ENCODE data around the gene FNDC4. TPM values are rescaled to one million over a fixed set of nuclear protein-coding genes. Genes with fewer than 3 reads are reported as not detected.
"Not testable (repeated sequence)": the region's sequence is repeated elsewhere in the genome, so short reads cannot be mapped to it uniquely, and the experiment has no call there.

Gene FNDC4
- polyA plus RNA-seq (2013, experiment 1 of 2; ENCODE audit: insufficient read length), result 5.4 TPM
- polyA plus RNA-seq (2013, experiment 2 of 2; ENCODE audit: insufficient read length), result 5.8 TPM

DNA sequence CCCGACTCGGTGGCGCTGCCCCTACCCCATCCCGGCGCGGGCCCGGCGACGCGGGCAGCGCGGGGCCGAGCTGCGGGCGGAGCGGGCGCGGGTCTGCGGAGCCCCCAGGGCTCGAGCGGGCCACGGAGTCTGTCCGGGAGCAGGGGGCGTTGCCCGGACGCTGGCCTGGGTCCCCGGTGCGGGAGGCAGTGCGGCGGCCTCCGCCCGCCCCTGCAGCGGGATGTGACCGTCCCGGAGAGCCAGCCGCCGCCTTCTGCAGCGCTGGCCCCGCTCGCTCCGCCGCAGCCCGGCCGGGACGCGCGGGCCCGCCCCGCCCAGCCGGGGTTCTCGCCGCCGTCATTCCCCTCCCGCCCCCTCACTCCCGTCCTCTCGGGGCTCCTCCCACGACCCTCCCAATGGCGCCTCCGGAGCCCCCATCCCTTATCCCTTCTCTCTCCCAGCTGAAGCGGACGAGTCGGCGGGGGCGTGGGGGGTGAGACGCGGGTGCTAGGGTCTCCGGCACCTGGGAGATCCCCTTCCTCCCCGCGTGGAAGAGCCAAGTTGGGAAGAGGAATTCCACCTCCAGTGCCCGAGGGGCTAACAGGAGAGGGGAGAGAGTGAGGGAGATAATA, at the start of gene FNDC4:
Gene FNDC4, minus strand, starts transcription at position 257 of the 611 bp plus-strand sequence. CDS start 521 bp downstream, outside the sequence.
- DNase-seq, result peak; percentile 9

DNA sequence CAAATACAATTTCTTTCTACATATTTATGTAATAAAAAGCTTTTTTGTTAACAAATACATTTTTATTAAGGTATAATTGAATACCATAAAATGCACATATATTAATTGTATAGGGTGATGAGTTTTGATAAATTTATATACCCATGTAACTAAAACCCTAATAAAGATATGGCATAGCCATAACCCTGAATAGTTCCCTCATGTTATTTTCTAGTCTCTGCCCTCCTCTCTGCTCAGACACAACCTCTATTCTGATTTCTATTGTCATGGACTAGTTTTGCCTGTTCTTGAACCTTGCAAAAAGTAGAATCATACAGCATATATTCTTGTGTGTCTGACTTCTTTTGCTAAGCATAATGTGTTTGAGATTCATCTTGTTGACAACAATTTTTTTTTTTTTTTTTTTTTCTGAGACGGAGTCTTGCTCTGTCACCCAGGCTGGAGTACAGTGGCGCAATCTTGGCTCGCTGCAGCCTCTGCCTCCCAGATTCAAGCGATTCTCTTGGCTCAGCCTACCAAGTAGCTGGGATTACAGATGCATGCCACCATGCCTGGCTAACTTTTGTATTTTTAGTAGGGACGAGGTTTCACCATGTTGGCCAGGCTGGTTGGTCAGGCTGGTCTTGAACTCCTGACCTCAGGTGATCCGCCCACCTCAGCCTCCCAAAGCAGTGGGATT, 49.3 kb upstream of the FNDC4 start:
- DNase-seq, result no peak

GRCh38 chr2:27539649-27540048, 44.6 kb upstream of the FNDC4 start:
- not testable (repeated sequence) for DNase-seq

DNA sequence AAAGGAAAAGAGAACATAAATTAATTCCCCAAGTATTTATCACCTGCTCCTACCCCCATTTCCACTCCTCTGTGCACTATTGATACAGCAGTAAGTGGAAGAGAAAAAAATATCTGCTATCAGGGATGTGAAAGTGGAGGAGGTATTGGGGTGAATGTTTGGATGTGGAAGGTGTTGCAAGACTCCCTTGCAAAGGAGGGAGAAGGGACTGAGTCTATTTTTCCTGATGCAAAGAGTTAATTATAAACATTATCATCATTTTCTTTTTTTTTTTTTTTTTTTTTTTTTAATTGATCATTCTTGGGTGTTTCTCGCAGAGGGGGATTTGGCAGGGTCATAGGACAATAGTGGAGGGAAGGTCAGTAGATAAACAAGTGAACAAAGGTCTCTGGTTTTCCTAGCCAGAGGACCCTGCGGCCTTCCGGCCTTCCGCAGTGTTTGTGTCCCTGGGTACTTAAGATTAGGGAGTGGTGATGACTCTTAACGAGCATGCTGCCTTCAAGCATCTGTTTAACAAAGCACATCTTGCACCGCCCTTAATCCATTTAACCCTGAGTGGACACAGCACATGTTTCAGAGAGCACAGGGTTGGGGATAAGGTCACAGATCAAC, 43.9 kb upstream of the FNDC4 start:
- not testable (repeated sequence) for DNase-seq

GRCh38 chr2:27537287-27537686, 42.3 kb upstream of the FNDC4 start:
- DNase-seq, result no peak

DNA sequence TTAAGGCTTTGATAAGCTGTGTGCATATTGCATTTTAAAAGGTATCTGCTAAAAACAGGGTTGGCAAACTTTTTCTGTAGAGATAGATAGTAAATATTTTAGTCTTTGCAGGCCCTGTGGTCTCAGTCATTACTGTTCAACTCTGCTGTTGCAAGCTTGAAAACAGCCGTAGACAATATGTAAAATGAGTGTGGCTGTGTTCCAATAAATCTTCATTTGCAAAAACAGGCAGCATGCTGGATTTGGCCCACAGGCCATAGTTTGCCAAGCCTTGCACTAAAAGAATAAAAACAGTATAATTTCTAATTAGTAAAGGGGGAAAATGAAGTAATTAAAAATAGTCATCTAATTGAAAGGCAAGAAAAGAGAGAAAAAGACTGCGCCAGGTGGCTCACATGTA, 37.0 kb upstream of the FNDC4 start:
- no peak for DNase-seq

DNA sequence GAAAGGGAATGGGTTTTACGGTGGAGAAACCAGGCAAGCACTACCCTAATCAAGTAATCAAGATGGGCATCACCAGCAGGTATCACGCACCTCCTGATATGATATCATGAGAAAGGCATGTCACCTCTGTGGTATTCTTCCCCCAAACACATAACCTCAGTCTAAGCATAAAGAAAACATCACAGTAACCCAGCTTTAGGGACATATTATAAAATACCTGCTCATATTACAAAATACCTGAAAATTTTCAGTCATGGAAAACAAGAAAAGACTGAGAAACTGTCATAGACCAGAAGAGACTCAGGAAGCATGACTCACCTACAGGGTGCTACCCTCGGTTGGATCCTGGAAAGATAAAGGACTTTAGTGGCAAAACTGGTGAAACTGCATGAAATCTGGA, 32.2 kb upstream of the FNDC4 start:
- no peak for DNase-seq

- no peak for DNase-seq
Observed at GRCh38 chr2:27522400-27522945, 27.5 kb upstream of the FNDC4 start.

GRCh38 chr2:27520316-27520715, 25.3 kb upstream of the FNDC4 start:
- DNase-seq, result no peak

- no peak for DNase-seq
Observed at GRCh38 chr2:27518782-27519113, 23.7 kb upstream of the FNDC4 start.

DNA sequence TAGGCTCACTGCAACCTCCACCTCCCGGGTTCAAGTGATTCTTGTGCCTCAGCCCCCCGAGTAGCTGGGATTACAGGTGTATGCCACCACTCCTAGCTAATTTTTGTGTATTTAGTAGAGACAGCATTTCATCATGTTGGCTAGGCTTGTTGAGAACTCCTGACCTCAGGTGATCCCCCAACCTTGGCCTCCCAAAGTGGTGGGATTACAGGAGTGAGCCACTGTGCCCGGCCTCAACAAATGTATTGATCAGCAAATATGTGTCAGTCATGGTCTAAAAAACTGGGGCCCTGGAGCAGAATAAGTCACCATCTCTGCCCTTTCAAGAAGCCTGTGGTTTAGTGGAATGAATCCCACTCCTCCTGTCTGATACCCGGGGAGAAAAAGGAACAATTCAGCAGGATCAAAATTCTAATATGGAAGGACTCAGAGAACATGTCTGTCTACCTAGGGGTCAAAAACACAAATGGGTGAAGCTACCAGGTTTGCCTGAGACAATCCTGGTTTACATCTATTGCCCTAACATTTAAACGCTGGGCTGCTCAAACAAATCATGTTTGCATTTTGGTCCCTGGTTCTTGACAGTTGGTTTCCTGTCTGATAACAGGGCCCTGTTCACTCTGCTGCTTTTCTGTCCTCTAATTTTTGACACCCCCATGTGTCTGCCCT, 23.2 kb upstream of the FNDC4 start:
- no peak for DNase-seq

- peak; percentile 14 for DNase-seq
Observed at GRCh38 chr2:27509326-27509725, 14.3 kb upstream of the FNDC4 start.

GRCh38 chr2:27507293-27507692, 12.3 kb upstream of the FNDC4 start:
- DNase-seq, result no peak

- DNase-seq, result no peak
Observed at GRCh38 chr2:27506587-27506986, 11.6 kb upstream of the FNDC4 start.

DNA sequence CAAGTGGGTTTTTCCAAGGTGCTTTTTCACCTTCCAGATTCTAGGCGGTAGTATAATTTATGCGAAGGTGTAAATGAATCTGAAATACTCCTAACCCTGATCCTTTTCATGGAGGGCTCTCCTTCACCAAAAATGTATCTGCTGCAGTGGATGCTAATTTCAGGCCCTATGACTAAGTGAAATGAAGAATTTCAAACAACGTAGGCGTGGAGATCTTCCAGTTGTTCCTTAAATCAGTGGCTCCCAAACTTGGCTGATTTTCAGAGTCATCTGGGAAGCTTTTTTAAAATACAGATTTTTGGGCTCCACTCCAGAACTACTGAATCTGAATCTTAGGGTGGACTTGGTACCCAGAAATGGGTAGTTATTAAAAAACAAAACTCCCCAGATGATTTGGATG, 7.1 kb upstream of the FNDC4 start:
- no peak for DNase-seq

DNA sequence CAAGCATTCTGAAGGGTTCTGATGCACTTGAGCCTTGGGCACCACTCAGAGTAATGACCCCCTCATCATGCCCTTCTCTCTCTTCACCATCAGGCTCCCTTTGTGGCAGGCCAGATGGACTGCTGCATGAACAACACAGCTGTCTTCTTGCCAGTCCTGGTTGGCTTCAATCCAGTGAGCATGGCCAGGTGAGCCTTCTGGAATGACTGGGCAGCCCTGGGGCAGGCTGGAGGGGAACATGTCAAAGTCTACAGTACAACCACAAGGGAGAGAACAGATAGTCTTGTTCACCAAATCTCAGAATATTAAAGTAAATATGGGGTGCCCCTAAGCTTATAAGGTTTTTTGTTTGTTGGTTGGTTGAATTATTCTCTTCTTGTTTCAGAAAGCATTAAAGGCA, 6.0 kb upstream of the FNDC4 start:
- no peak for DNase-seq

- no peak for DNase-seq
Observed at GRCh38 chr2:27498975-27499374, 4.0 kb upstream of the FNDC4 start.

DNA sequence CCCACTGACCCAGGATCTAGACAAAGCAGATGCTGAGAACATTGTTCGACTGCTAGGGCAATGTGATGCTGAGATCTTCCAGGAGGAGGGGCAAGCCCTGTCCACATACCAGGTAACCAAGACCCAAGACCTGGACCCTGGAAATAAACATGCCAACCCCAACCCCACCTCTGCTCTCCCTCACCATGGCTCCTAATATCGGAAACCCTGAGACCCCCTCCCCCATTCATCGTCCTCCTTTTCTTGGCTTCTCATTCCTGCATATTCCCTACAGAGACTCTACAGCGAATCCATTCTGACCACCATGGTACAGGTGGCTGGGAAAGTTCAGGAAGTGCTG, 2.3 kb upstream of the FNDC4 start:
- DNase-seq, result no peak

- DNase-seq, result peak; percentile 33
Observed at GRCh38 chr2:27496357-27497287, 1.6 kb upstream of the FNDC4 start, which contains the start of gene GCKR. TSS of gene GCKR (plus strand) at chr2:27496839. CDS start at chr2:27496905, 66 bp downstream.

DNA sequence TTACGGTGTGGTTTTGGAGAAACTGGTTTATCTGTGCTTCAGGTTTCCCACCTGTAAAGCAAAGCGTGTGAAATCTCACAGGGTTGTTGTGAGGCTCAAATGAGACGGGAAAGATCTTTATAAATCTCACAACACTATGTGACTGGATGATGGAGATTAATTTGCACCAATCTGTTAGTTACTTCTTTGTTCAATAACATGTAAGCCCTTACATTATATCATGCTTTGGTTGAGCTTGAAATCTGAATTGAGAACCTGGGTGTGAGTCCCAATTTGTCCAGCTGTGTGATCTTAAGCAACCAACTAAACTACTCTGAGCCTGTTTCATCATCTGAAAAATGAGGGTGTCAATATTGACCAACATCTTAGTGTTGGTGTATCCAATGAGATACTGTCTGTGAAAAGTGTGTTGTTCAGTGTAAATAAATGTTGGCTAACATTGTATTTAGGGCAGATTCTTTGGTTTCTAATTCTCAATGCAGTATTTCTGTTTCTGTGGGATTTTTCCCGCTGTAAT, 898 bp upstream of the FNDC4 start:
- DNase-seq, result no peak

- DNase-seq, result peak; percentile 8
Observed at GRCh38 chr2:27494284-27494943, 586 bp downstream of the FNDC4 start.
